RPMI7951 (cell line): ENCODE results near the gene PRDX2. TPM values are rescaled to one million over a fixed set of nuclear protein-coding genes. Genes with fewer than 3 reads are reported as not detected.
"Not testable (repeated sequence)": the region's sequence is repeated elsewhere in the genome, so short reads cannot be mapped to it uniquely, and the experiment has no call there.

Experiments
- DNase-seq: peaks from one replicate; pipeline ENCODE4 v3.0.0-alpha.2; 2012; ENCODE audit warnings: low read depth
- total RNA-seq: library from RNA; depleted of rRNA; stranded (reverse); fragments of >200 nt; shearing (Covaris generic); gene quantifications from 2 replicates; pipeline ENCODE4 v1.2.3, GENCODE V29; 2014; rRNA removed

Gene PRDX2
- 443 and 513 TPM in 2 replicates for total RNA-seq

GRCh38 chr19:12801466-12802266 lies at the start of gene PRDX2, which contains the start of gene THSD8:
PRDX2 (minus strand) TSS chr19:12801800; CDS start chr19:12801261, 539 bp downstream.
THSD8 (plus strand) TSS chr19:12802069; CDS start chr19:12802072, 3 bp downstream.
- peak; percentile 77 for DNase-seq

- peak; percentile 78 for DNase-seq
Measured at GRCh38 chr19:12847159-12848139, 45.8 kb upstream of the PRDX2 start.

- DNase-seq = not testable (repeated sequence)
Measured at GRCh38 chr19:12846613-12847012, 45.0 kb upstream of the PRDX2 start.

GRCh38 chr19:12843999-12844732 lies 42.6 kb upstream of the PRDX2 start:
- no peak for DNase-seq

GRCh38 chr19:12843328-12843727 lies 41.7 kb upstream of the PRDX2 start:
- DNase-seq = no peak

GRCh38 chr19:12842511-12842910 lies 40.9 kb upstream of the PRDX2 start:
- no peak for DNase-seq

GRCh38 chr19:12841094-12841493 lies 39.5 kb upstream of the PRDX2 start:
- DNase-seq = no peak

GRCh38 chr19:12840091-12841079 lies 38.8 kb upstream of the PRDX2 start:
- peak; percentile 61 for DNase-seq

GRCh38 chr19:12838886-12839756 lies 37.5 kb upstream of the PRDX2 start:
- DNase-seq = no peak

GRCh38 chr19:12838182-12838885 lies 36.7 kb upstream of the PRDX2 start, which contains the start of gene MAST1:
MAST1 (plus strand) TSS chr19:12838515; CDS start chr19:12838573, 58 bp downstream.
- no peak for DNase-seq

- no peak for DNase-seq
Measured at GRCh38 chr19:12837225-12837624, 35.6 kb upstream of the PRDX2 start.

- DNase-seq = no peak
Measured at GRCh38 chr19:12836529-12836863, 34.9 kb upstream of the PRDX2 start.

GRCh38 chr19:12834976-12835757 lies 33.6 kb upstream of the PRDX2 start:
- no peak for DNase-seq

GRCh38 chr19:12834566-12834943 lies 33.0 kb upstream of the PRDX2 start, which contains the start of gene RTBDN:
RTBDN (minus strand) TSS chr19:12834579; CDS start chr19:12829979, 4,600 bp downstream.
- DNase-seq = no peak

- no peak for DNase-seq
Measured at GRCh38 chr19:12833738-12834565, 32.4 kb upstream of the PRDX2 start.

- no peak for DNase-seq
Measured at GRCh38 chr19:12833418-12833737, 31.8 kb upstream of the PRDX2 start.

- peak; percentile 70 for DNase-seq
Measured at GRCh38 chr19:12828494-12828893, 26.9 kb upstream of the PRDX2 start.
